Measurements from ENCODE around the gene CASZ1.

DNA sequence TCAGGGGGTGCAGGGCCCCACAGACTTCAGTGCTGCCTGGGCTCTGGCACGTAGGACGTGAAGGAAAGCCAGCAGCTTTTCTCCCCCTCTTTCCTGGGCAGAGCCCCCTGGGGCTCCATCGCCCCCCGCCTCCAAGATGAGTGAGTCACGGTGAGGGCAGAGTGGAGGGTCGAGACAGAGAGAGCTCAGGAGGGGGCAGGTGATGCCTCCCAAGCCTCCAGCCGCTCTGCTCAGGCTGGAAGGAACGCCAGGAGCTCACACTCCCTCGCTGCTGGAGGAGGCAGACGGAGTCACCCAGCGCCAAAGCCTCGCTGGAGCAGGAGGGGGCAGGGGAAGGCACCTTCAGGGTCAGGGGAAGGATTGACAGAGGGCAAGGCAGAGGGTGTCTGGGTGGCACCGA is 119.5 kb downstream of the CASZ1 start:
- no peak for TF ChIP-seq POLR2A (IDR thresholded peaks at IDR 0.05; ENCODE audit: low read depth, low read length)
- TF ChIP-seq POLR2AphosphoS5 (IDR thresholded peaks at IDR 0.05; ENCODE audit: low read depth, low read length), result no peak
- no peak for TF ChIP-seq TAF1 (IDR thresholded peaks at IDR 0.05; ENCODE audit: borderline replicate concordance, low read depth, low read length)

All from GM12892 (cell line).